Spleen (tissue), 11 donors: Measurements from ENCODE around the gene WNT11. TPM values are rescaled to one million over a fixed set of nuclear protein-coding genes. Genes with fewer than 3 reads are reported as not detected.

Source experiments
- DNase-seq: peaks from one replicate; pipeline ENCODE4 v3.0.0-alpha.2; 2020
- H3K27ac ChIP-seq, 8 donors: fragments of 200-600 bp; sonication (generic) in 7 of 8; 1 replicate in 4 of 8; 2 replicates in 4 of 8; pipeline versions ENCODE4 v1.5.0 to v1.8.0; 2016 to 2021; ENCODE audit warnings: inconsistent platforms in 4 of 8, mild to moderate bottlenecking in 4 of 8, moderate library complexity in 1 of 8
- H3K27me3 ChIP-seq, 7 donors: fragments of 200-600 bp; sonication (generic) in 6 of 7; replicated peaks in 1 of 7; 1 replicate in 4 of 7; 2 replicates in 3 of 7; pipeline versions ENCODE4 v1.5.0 to v1.8.0; 2016 to 2021; ENCODE audit warnings: inconsistent platforms in 3 of 7, mild to moderate bottlenecking in 1 of 7
- H3K36me3 ChIP-seq, 6 donors: fragments of 200-600 bp; sonication (generic) in 5 of 6; 1 replicate in 4 of 6; 2 replicates in 2 of 6; pipeline versions ENCODE4 v1.5.0 to v1.8.0; 2016 to 2021; ENCODE audit warnings: inconsistent platforms in 2 of 6
- H3K4me1 ChIP-seq, 6 donors: fragments of 200-600 bp; sonication (generic) in 5 of 6; 1 replicate in 3 of 6; 2 replicates in 3 of 6; pipeline versions ENCODE4 v1.5.0 to v1.8.0; 2016 to 2021; ENCODE audit warnings: inconsistent platforms in 3 of 6
- H3K4me3 ChIP-seq, 8 donors: fragments of 200-600 bp; sonication (generic) in 7 of 8; 1 replicate in 4 of 8; 2 replicates in 4 of 8; pipeline versions ENCODE4 v1.5.0 to v1.8.0; 2016 to 2021; ENCODE audit warnings: inconsistent platforms in 4 of 8, mild to moderate bottlenecking in 4 of 8, moderate library complexity in 2 of 8
- H3K9me3 ChIP-seq, 8 donors: fragments of 200-600 bp; sonication (generic) in 7 of 8; 1 replicate in 4 of 8; 2 replicates in 4 of 8; pipeline versions ENCODE4 v1.5.0 to v1.8.0; 2016 to 2021; ENCODE audit warnings: inconsistent platforms in 4 of 8
- POLR2A ChIP-seq, 3 donors: fragments of 450-650 bp; IDR thresholded peaks; one replicate each; pipeline ENCODE4 v1.5.1; 2017; ENCODE audit warnings: antibody characterized with exemption in 3 of 3, mild to moderate bottlenecking in 1 of 3
- POLR2AphosphoS5 ChIP-seq, 3 donors: sonication (generic); formaldehyde crosslinking; IDR thresholded peaks; one replicate each; pipeline ENCODE4 v1.5.1; 2017; ENCODE audit warnings: antibody characterized with exemption in 3 of 3
- WGBS, 5 donors: extraction: QIAGEN DNeasy Blood & Tissue Kit in 3 of 5; methylation state at CpG; one replicate each; pipeline versions ENCODE4 v1.1.5 to v1.1.7; 2013 to 2018; 5-methylcytosine and 5-hydroxymethylcytosine counted together
- intact Hi-C: fragments of 100-400 bp; cut with DNase I; formaldehyde crosslinking; loops from one replicate; pipeline ENCODE4 v1.15.0; 2023; ENCODE audit warnings: low total_unique reads
- polyA plus RNA-seq, 3 donors: library from polyadenylated mRNA; stranded (reverse); fragments of 200-250 nt; gene quantifications; one replicate each; pipeline ENCODE4 v1.2.1, GENCODE V29; 2013
- total RNA-seq, 7 donors: library from RNA; depleted of rRNA in 3 of 7; stranded (reverse); fragments of >200 nt in 3 of 7; fragmentation: NEBNext Ultra II Directional in 4 of 7; extraction: Animal tissue kit (Norgen Biotek cat#: 25700) in 4 of 7; gene quantifications; one replicate each; pipeline versions ENCODE4 v1.1.0 to v1.2.1, GENCODE V29; 2016 to 2021
- TF ChIP-seq, protein P1 (sequence below), 11 experiments: fragments of 200-600 bp in 7 of 11; fragments of 450-650 bp in 4 of 11; sonication (generic) in 4 of 11; IDR thresholded peaks in 8 of 11; conservative IDR thresholded peaks in 3 of 11; 1 replicate in 7 of 11; 2 replicates in 4 of 11; pipeline versions ENCODE4 v1.4.0 to v1.8.0; 2016 to 2021; ENCODE audit warnings: antibody characterized with exemption in 11 of 11, inconsistent platforms in 4 of 11, mild to moderate bottlenecking in 1 of 11
- donor health status: healthy with polysubstance abuse.
- donor health status: DM: no; HTN: no; CAD: no; lungs with moderate emphysema.
- donor health status: DM: no; HTN: no; CAD: no.
- donor health status: Bipolar disorder and iron deficiency.
- donor health status: healthy.
- donor health status: DM: no; HTN: no; CAD: no.
- donor health status: DM: yes; HTN: yes; CAD: no.

The WNT11 gene
- total and polyA plus RNA-seq, 10 donors = 0.09 to 4.2 (median 1.6) TPM

DNA sequence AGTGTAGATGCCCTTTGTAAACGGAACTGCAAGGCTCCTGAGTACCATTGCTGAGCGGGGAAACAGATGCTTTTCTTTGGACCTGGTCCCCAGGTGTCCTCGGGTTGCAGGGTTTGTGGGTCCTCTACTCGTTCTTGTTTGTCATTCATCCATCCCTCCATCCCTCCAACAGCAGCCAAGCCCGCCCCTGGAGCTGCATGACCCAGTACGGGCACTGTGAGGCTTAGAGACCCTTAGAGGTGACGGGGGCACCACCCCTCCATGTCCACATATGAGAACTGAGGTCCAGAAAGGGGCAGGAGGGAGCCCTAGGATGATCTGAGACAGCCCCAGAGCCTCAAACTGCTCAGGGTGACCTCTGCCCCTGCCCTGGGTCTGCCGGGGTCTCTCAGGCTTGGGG lies 45.4 kb downstream of the WNT11 start:
- DNase-seq = no peak

DNA sequence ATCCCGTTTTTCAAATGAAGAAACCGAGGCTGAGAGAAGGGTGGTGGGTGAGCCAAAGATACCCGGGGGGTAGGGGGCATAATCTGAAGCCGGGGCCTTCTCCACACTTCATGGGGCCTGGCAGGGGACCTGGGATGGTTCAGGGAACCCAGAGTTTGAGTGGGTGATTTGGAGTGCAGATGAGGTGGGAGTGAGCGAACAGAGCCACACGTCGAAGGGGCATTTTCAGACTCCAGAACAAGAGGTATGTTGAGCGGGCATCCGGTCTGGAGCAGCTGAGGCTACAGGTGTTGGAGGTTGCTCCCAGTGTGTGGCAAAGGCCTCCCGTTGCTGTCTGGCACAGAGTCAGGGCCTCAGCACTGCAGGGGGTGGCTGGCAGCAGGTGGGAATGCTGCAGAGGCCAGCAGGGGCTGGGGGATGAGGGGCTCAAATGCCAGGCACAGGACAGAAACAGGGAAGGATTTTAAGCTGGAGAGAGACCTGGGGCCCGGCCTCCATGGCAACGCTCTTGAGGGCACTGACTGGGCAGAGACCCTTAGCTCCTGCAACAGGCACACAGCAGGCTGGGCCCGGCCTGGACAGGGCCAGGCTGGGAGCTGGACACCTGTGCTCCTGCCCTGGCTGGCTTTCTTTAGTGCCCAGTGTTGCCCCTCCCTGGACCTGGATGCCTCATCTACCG lies 46.2 kb downstream of the WNT11 start:
- Histone ChIP-seq H3K27me3 (peaks cover 0 to 4% (median 0%) of the 10 kb centered on the region in 7 donors), H3K9me3 (no peaks in the 10 kb centered on the region), H3K4me3 (no peak overlapping the region), H3K27ac (no peak overlapping the region), H3K4me1 (peaks cover 0 to 7% (median 0%) of the 10 kb centered on the region in 6 donors), H3K36me3 (no peaks in the 10 kb centered on the region)
- TF ChIP-seq, protein P1, sequence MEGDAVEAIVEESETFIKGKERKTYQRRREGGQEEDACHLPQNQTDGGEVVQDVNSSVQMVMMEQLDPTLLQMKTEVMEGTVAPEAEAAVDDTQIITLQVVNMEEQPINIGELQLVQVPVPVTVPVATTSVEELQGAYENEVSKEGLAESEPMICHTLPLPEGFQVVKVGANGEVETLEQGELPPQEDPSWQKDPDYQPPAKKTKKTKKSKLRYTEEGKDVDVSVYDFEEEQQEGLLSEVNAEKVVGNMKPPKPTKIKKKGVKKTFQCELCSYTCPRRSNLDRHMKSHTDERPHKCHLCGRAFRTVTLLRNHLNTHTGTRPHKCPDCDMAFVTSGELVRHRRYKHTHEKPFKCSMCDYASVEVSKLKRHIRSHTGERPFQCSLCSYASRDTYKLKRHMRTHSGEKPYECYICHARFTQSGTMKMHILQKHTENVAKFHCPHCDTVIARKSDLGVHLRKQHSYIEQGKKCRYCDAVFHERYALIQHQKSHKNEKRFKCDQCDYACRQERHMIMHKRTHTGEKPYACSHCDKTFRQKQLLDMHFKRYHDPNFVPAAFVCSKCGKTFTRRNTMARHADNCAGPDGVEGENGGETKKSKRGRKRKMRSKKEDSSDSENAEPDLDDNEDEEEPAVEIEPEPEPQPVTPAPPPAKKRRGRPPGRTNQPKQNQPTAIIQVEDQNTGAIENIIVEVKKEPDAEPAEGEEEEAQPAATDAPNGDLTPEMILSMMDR (IDR thresholded peaks at IDR 0.05 in 8 of 11, conservative IDR thresholded peaks at IDR 0.05 in 3 of 11) = no peak
- TF ChIP-seq POLR2AphosphoS5 (IDR thresholded peaks at IDR 0.05) = no peak
- TF ChIP-seq POLR2A (IDR thresholded peaks at IDR 0.05) = no peak
- 78 to 90% (median 82%) methylated on average over 14 of the region's 14 CpGs for WGBS, 5 donors
- intact Hi-C loops = loop anchor here (10.0 kb wide), 1 partner anchor 355 kb away; no protein-coding TSS in a partner anchor
- peak; percentile 69 for DNase-seq

More for the DNA sequence above, 45.4 kb downstream of the WNT11 start:
- intact Hi-C loops = no loop called here
- H3K4me3 ChIP-seq = no peak overlapping the region
- H3K9me3 ChIP-seq = no peaks in the 10 kb centered on the region
- no peak overlapping the region for H3K27ac ChIP-seq
- peaks cover 0 to 7% (median 0%) of the 10 kb centered on the region in 6 donors for H3K4me1 ChIP-seq
- TF ChIP-seq, protein P1 (IDR thresholded peaks at IDR 0.05 in 8 of 11, conservative IDR thresholded peaks at IDR 0.05 in 3 of 11) = no peak
- TF ChIP-seq POLR2A (IDR thresholded peaks at IDR 0.05) = no peak
- no peak for TF ChIP-seq POLR2AphosphoS5 (IDR thresholded peaks at IDR 0.05)
- peaks cover 0 to 4% (median 0%) of the 10 kb centered on the region in 7 donors for H3K27me3 ChIP-seq
- 81 to 93% (median 84%) methylated on average over 2 to 8 of the region's 8 CpGs for WGBS, 5 donors
- H3K36me3 ChIP-seq = no peaks in the 10 kb centered on the region

DNA sequence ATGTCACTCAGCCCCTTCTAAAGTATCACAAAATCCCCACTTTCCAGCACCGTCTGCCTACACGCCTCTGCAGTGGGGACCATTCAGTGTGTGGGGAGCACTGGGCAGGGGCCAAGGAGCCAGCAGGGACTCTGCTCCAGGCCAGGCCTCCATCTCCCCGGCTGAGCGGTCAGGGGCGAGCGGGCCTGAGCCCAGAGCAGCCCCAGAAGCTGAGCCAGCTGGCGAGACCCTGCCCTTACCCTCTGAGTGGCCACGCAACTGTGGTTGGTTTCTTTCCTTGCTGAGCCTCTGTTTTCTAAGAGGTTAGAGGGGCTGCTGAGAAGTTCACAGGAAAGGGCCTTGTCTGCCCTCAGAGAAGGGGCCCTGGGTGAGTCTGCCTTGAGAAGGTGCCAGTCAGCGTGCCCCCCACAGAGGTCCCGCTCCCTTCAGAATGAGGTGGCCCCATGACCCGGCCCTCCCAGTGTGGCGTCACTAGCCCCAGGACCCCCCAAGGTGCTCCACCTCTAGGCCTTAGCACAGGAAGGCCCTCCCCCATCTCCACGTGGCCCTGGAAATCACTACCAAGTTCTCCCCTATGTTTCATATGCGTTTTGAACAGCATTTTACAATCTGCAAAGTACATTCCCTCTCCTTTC lies 46.9 kb downstream of the WNT11 start:
- 80 to 91% (median 86%) methylated on average over 11 to 14 of the region's 14 CpGs for WGBS, 5 donors
- Histone ChIP-seq H3K36me3 (no peaks in the 10 kb centered on the region), H3K27me3 (peaks cover 0 to 4% (median 0%) of the 10 kb centered on the region in 7 donors), H3K4me1 (peaks cover 0 to 7% (median 0%) of the 10 kb centered on the region in 6 donors), H3K4me3 (no peak overlapping the region), H3K27ac (no peak overlapping the region), H3K9me3 (no peaks in the 10 kb centered on the region)
- DNase-seq = peak; percentile 63
- intact Hi-C loops = loop anchor here (10.0 kb wide), 1 partner anchor 355 kb away; no protein-coding TSS in a partner anchor
- no peak for TF ChIP-seq POLR2AphosphoS5 (IDR thresholded peaks at IDR 0.05)

DNA sequence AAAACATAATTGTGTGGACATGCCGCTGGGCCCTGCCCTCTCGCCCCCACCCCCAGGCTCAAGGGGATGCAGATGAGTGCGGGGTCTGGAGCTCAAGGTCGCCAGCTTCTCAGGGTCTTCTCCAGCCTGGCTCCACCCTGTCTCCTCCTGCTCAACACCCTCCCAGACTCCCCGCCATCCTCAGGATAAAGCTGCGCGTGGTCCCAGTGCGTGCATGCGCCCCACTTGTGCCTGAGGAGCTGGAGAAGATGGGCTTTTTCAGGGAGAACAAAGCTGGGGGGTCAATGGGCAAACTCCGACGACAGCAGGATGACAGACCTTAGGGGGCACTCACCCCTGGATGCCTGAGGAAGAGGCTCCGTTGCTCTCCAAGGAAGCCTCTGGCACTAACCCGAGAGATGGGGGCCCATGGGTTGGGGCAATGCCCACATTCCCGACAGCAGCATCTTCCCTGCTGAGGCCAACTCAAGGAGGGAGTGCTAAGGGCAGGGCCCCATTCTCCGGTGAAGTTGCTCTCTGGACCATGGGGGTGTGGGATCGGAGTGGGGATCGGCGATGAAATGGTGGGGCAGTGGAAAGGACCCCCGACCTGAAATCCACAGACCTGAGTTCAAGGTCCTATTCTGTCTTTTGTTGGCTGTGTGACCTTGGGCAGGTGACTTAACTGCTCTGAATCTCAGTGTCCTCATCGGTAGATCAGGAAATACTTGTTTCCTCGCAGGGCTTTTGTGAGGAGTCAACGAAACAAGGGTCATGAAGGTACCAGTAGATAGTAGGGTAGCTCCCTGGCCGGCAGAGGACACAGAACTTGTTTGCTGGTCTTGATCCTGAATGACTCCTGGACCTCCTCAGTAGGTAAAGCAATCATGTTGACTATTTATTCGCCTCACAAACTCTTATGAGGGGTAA lies 47.7 kb downstream of the WNT11 start:
- intact Hi-C loops = loop anchor here (10.0 kb wide), 1 partner anchor 354 kb away; no protein-coding TSS in a partner anchor
- no peak for TF ChIP-seq POLR2AphosphoS5 (IDR thresholded peaks at IDR 0.05)
- TF ChIP-seq POLR2A (IDR thresholded peaks at IDR 0.05) = no peak
- TF ChIP-seq, protein P1 (IDR thresholded peaks at IDR 0.05 in 8 of 11, conservative IDR thresholded peaks at IDR 0.05 in 3 of 11) = no peak
- H3K4me1 ChIP-seq = peaks cover 0 to 12% (median 3%) of the 10 kb centered on the region in 6 donors
- WGBS, 5 donors = 80 to 92% (median 86%) methylated on average over 23 to 24 of the region's 24 CpGs
- DNase-seq = peak; percentile 51
- peaks cover 0 to 3% (median 0%) of the 10 kb centered on the region in 7 donors for H3K27me3 ChIP-seq
- no peaks in the 10 kb centered on the region for H3K36me3 ChIP-seq
- H3K4me3 ChIP-seq = no peak overlapping the region
- H3K9me3 ChIP-seq = no peaks in the 10 kb centered on the region
- H3K27ac ChIP-seq = no peak overlapping the region
